Subcutaneous abdominal adipose tissue (tissue), 5 donors: ENCODE results near the gene ANKIB1.

Experiments
- H3K27ac ChIP-seq: one replicate; pipeline ENCODE4 v1.7.0; 2013; ENCODE audit warnings: low read depth, mild to moderate bottlenecking, inconsistent platforms, low read length, moderate library complexity
- H3K27me3 ChIP-seq, 5 donors: one replicate each; pipeline ENCODE4 v1.7.0; 2013; ENCODE audit warnings: low read length in 5 of 5, inconsistent platforms in 1 of 5; ENCODE audit not compliant: control insufficient read depth in 5 of 5, insufficient read depth in 4 of 5
- H3K36me3 ChIP-seq, 5 donors: one replicate each; pipeline ENCODE4 v1.7.0; 2013; ENCODE audit warnings: low read length in 5 of 5; ENCODE audit not compliant: control insufficient read depth in 5 of 5, insufficient read depth in 5 of 5
- H3K4me1 ChIP-seq, 5 donors: one replicate each; pipeline ENCODE4 v1.7.0; 2013; ENCODE audit warnings: low read length in 5 of 5, mild to moderate bottlenecking in 3 of 5, moderate library complexity in 1 of 5; ENCODE audit not compliant: control insufficient read depth in 5 of 5, insufficient read depth in 5 of 5
- H3K4me3 ChIP-seq, 5 donors: one replicate each; pipeline ENCODE4 v1.7.0; 2013; ENCODE audit warnings: low read length in 5 of 5, low read depth in 1 of 5
- H3K9ac ChIP-seq, 5 donors: one replicate each; pipeline ENCODE4 v1.7.0; 2013; ENCODE audit warnings: low read length in 5 of 5, mild to moderate bottlenecking in 4 of 5, moderate library complexity in 3 of 5
- H3K9me3 ChIP-seq, 5 donors: one replicate each; pipeline ENCODE4 v1.7.0; 2013; ENCODE audit warnings: low read length in 5 of 5; ENCODE audit not compliant: control insufficient read depth in 5 of 5
- donor health status: healthy.
- donor health status: healthy.
- donor health status: healthy.
- donor health status: healthy.
- donor health status: healthy.

ANKIB1 gene

GRCh38 chr7:92245487-92246359 is at the start of gene ANKIB1, which contains the start of gene KRIT1:
Gene ANKIB1, plus strand, starts transcription at chr7:92245974. Its CDS starts 49,005 bp downstream, at chr7:92294979.
Gene KRIT1, minus strand, starts transcription at chr7:92245914. Its CDS starts 3,779 bp downstream, at chr7:92242135.
- H3K4me1 ChIP-seq = peaks cover 0 to 36% (median 35%) of the 10 kb centered on the region in 5 donors

GRCh38 chr7:92200791-92201190 is 45.0 kb upstream of the ANKIB1 start:
- Histone ChIP-seq H3K9ac (no peak overlapping the region), H3K4me1 (no peaks in the 10 kb centered on the region), H3K27ac (no peak overlapping the region), H3K9me3 (no peaks in the 10 kb centered on the region), H3K27me3 (no peaks in the 10 kb centered on the region), H3K36me3 (peaks cover 25 to 66% (median 49%) of the 10 kb centered on the region in 5 donors), H3K4me3 (no peak overlapping the region)

More at GRCh38 chr7:92245487-92246359, at the start of gene ANKIB1, which contains the start of gene KRIT1:
- Histone ChIP-seq H3K9ac (peak within 1 kb of the TSS; percentile 91 to 99 (median 95)), H3K27me3 (no peaks in the 10 kb centered on the region), H3K27ac (peak within 1 kb of the TSS; percentile 97), H3K36me3 (peaks cover 2 to 8% (median 6%) of the 10 kb centered on the region in 5 donors), H3K4me3 (peak within 1 kb of the TSS; percentile 85 to 97 (median 96)), H3K9me3 (no peaks in the 10 kb centered on the region)

- no peaks in the 10 kb centered on the region for H3K27me3 ChIP-seq
- H3K27ac ChIP-seq = no peak overlapping the region
- H3K36me3 ChIP-seq = peaks cover 32 to 68% (median 54%) of the 10 kb centered on the region in 5 donors
- no peak overlapping the region for H3K9ac ChIP-seq
- H3K4me1 ChIP-seq = no peaks in the 10 kb centered on the region
- no peak overlapping the region for H3K4me3 ChIP-seq
- peaks cover 0 to 9% (median 2%) of the 10 kb centered on the region in 5 donors for H3K9me3 ChIP-seq
Measured at GRCh38 chr7:92205987-92206386, 39.8 kb upstream of the ANKIB1 start.

- Histone ChIP-seq H3K9ac (no peak overlapping the region), H3K27ac (no peak overlapping the region), H3K4me1 (no peaks in the 10 kb centered on the region), H3K27me3 (no peaks in the 10 kb centered on the region), H3K36me3 (peaks cover 39 to 71% (median 53%) of the 10 kb centered on the region in 5 donors), H3K4me3 (no peak overlapping the region), H3K9me3 (peaks cover 0 to 9% (median 2%) of the 10 kb centered on the region in 5 donors)
Measured at GRCh38 chr7:92206672-92207071, 39.1 kb upstream of the ANKIB1 start.

GRCh38 chr7:92221766-92222165 is 24.0 kb upstream of the ANKIB1 start:
- Histone ChIP-seq H3K27ac (no peak overlapping the region), H3K9ac (no peak overlapping the region), H3K9me3 (no peaks in the 10 kb centered on the region), H3K4me3 (no peak overlapping the region), H3K27me3 (no peaks in the 10 kb centered on the region), H3K36me3 (peaks cover 54 to 88% (median 58%) of the 10 kb centered on the region in 5 donors), H3K4me1 (no peaks in the 10 kb centered on the region)

GRCh38 chr7:92226981-92227380 is 18.8 kb upstream of the ANKIB1 start:
- no peaks in the 10 kb centered on the region for H3K27me3 ChIP-seq
- H3K9ac ChIP-seq = no peak overlapping the region
- H3K9me3 ChIP-seq = peaks cover 0 to 3% (median 0%) of the 10 kb centered on the region in 5 donors
- no peak overlapping the region for H3K4me3 ChIP-seq
- H3K27ac ChIP-seq = no peak overlapping the region
- H3K4me1 ChIP-seq = no peaks in the 10 kb centered on the region
- peaks cover 38 to 71% (median 47%) of the 10 kb centered on the region in 5 donors for H3K36me3 ChIP-seq

- Histone ChIP-seq H3K9me3 (peaks cover 0 to 3% (median 0%) of the 10 kb centered on the region in 5 donors), H3K27ac (no peak overlapping the region), H3K4me3 (no peak overlapping the region), H3K36me3 (peaks cover 35 to 64% (median 46%) of the 10 kb centered on the region in 5 donors), H3K4me1 (no peaks in the 10 kb centered on the region), H3K9ac (no peak overlapping the region), H3K27me3 (no peaks in the 10 kb centered on the region)
Measured at GRCh38 chr7:92228100-92228499, 17.7 kb upstream of the ANKIB1 start.

GRCh38 chr7:92228742-92229141 is 17.0 kb upstream of the ANKIB1 start:
- Histone ChIP-seq H3K4me3 (no peak overlapping the region), H3K27ac (no peak overlapping the region), H3K9me3 (peaks cover 0 to 3% (median 0%) of the 10 kb centered on the region in 5 donors), H3K9ac (no peak overlapping the region), H3K4me1 (no peaks in the 10 kb centered on the region), H3K36me3 (peaks cover 36 to 64% (median 46%) of the 10 kb centered on the region in 5 donors), H3K27me3 (no peaks in the 10 kb centered on the region)

- Histone ChIP-seq H3K4me3 (no peak overlapping the region), H3K4me1 (no peaks in the 10 kb centered on the region), H3K9ac (no peak overlapping the region), H3K36me3 (peaks cover 36 to 65% (median 48%) of the 10 kb centered on the region in 5 donors), H3K27ac (no peak overlapping the region), H3K27me3 (no peaks in the 10 kb centered on the region), H3K9me3 (peaks cover 0 to 3% (median 0%) of the 10 kb centered on the region in 5 donors)
Measured at GRCh38 chr7:92230547-92230946, 15.2 kb upstream of the ANKIB1 start.

GRCh38 chr7:92242972-92243371 is 2.8 kb upstream of the ANKIB1 start:
- peaks cover 0 to 33% (median 32%) of the 10 kb centered on the region in 5 donors for H3K4me1 ChIP-seq
- H3K4me3 ChIP-seq = no peak overlapping the region

More at GRCh38 chr7:92242972-92243371, 2.8 kb upstream of the ANKIB1 start:
- H3K36me3 ChIP-seq = peaks cover 17 to 32% (median 30%) of the 10 kb centered on the region in 5 donors
- H3K27me3 ChIP-seq = no peaks in the 10 kb centered on the region
- H3K27ac ChIP-seq = no peak overlapping the region
- H3K9ac ChIP-seq = no peak overlapping the region
- H3K9me3 ChIP-seq = no peaks in the 10 kb centered on the region
